ENCODE measurements around the gene TMOD2. TPM values are rescaled to one million over a fixed set of nuclear protein-coding genes. Genes with fewer than 3 reads are reported as not detected.

Gene TMOD2
- total RNA-seq, 1 experiment from 2014 or later, result 3.0 TPM

DNA sequence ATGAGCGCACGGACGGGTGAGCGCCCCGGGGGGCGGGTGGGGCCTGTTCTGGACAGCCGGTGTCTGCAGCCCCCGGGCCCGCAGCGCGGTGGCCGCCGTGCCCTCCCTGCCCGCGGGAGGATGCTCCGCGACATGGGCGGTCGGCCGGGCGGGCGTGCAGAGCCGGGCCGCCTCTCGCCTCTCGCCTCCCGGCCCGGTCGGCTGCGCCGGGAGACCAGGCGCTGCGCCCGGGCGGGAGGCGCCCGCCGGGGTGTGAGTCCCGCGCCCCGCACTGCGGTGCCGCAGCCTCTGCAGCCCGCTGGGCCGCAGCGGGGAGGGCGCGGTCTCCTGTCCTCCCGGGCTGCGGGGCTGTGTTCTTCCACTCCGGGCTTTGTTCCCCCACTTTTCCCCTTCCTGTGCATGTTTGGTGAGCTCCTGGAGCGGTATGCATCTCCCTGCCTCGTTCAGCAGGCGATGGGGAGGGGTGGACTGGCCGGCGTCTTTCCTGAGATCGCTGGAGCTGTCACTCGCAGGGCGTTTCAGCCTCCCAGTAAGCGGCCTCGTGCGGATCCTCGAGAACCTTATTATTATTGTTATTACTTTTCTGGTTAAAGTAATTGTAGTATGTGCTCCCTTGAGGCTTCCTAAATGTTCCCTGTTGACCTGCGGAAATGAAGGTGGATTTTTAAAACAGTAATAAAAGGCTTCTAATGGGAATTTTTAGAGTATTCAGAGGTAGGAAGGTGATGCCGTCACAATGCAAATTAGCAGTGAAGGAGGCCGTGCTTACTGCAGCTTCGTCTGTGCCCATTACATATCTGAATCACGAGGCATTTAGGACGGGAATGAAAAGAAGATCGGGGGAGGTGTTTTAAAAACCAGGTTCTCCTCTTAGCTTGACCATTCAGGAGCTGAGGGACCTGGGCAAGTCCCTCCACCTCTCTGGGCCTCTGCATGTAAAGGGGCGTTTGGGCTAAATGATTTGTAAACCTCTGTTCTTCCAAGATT, 593 bp downstream of the TMOD2 start:
- H3K27me3 ChIP-seq (ENCODE audit: insufficient read depth, low read length), result peaks cover 19% of the 10 kb centered on the region; the same call in 1 of the 2 replicates
- no peak overlapping the region for H2BK12ac ChIP-seq (ENCODE audit: insufficient read length, low read depth, low read length)
- H3K27ac ChIP-seq (ENCODE audit: insufficient read length, low read depth, low read length), result no peak overlapping the region

More for the DNA sequence above, 593 bp downstream of the TMOD2 start:
- no peak overlapping the region for H2AFZ ChIP-seq (ENCODE audit: low read length)
- H4K5ac ChIP-seq (ENCODE audit: insufficient read length, low read depth, low read length), result no peak overlapping the region
- no peak overlapping the region for H2AK5ac ChIP-seq (ENCODE audit: insufficient read length, low read length)
- no peak overlapping the region for H3T11ph ChIP-seq (ENCODE audit: low read length)
- no peaks in the 10 kb centered on the region for H3K79me2 ChIP-seq (ENCODE audit: insufficient read depth, low read length)
- no peaks in the 10 kb centered on the region for H3K4me1 ChIP-seq (ENCODE audit: insufficient read depth, low read length)
- no peak overlapping the region for H2BK20ac ChIP-seq (ENCODE audit: low read depth, low read length, poor library complexity, severe bottlenecking)
- DNase-seq, result peak; percentile 50
- peak overlapping the region; percentile 83 to 94 for H3K4me3 Mint-ChIP-seq
- no peaks in the 10 kb centered on the region for H3K9me3 ChIP-seq (ENCODE audit: control insufficient read depth, low read depth, low read length)
- no CpG with 5 or more reads among the region's 71 CpGs for WGBS (ENCODE audit: extremely low coverage, insufficient read length, low lambda C conversion rate)
- no peak overlapping the region for H3K9ac ChIP-seq (ENCODE audit: extremely low read depth, insufficient read length, low read length)
- H3K79me1 ChIP-seq (ENCODE audit: insufficient read depth, low read depth, low read length, poor library complexity, severe bottlenecking), result no peaks in the 10 kb centered on the region
- peak overlapping the region; percentile 76 for H3K4me2 ChIP-seq (ENCODE audit: insufficient read depth, insufficient read length, low read length)
- peaks cover 12 to 15% of the 10 kb centered on the region in 2 experiments for H3K4me1 Mint-ChIP-seq
- H3K18ac ChIP-seq (ENCODE audit: insufficient read length, low read depth, low read length), result no peak overlapping the region
- no peak for TF ChIP-seq CTCF (conservative IDR thresholded peaks at IDR 0.05)
- peaks cover 0 to 1% (median 0%) of the 10 kb centered on the region in 3 experiments; a peak in 1 of 7 replicates for H3K36me3 Mint-ChIP-seq (ENCODE audit: insufficient read depth in 1 of 3, low read depth in 3 of 3)
- no peak overlapping the region for H3K56ac ChIP-seq (ENCODE audit: insufficient read length, low read depth, low read length)
- no peaks in the 10 kb centered on the region for H4K20me1 ChIP-seq (ENCODE audit: control insufficient read depth, insufficient read depth, insufficient read length)
- H2BK15ac ChIP-seq (ENCODE audit: low read depth, low read length), result no peak overlapping the region
- no peak overlapping the region for H3K27ac Mint-ChIP-seq
- no peaks in the 10 kb centered on the region; a peak in 1 of 5 replicates for H3K9me3 Mint-ChIP-seq
- H3K23me2 ChIP-seq (ENCODE audit: insufficient read length, low read depth, low read length, poor library complexity, severe bottlenecking), result peaks cover 7% of the 10 kb centered on the region
- no peak overlapping the region for H2BK120ac ChIP-seq (ENCODE audit: low read depth, low read length, poor library complexity, severe bottlenecking)
- no peak overlapping the region for H3K14ac ChIP-seq (ENCODE audit: insufficient read depth, low read length)
- no peak overlapping the region for H4K8ac ChIP-seq (replicated peaks; ENCODE audit: insufficient read length, low read depth, low read length)
- no peak overlapping the region for H3K23ac ChIP-seq (ENCODE audit: insufficient read length, low read depth, low read length)
- H3K27me3 Mint-ChIP-seq (ENCODE audit: low read depth), result peaks cover 80% of the 10 kb centered on the region
- H4K91ac ChIP-seq (ENCODE audit: insufficient read length, low read depth, low read length), result no peak overlapping the region
- H3K4ac ChIP-seq (ENCODE audit: low read depth, low read length), result no peak overlapping the region
- H2BK5ac ChIP-seq (ENCODE audit: insufficient read length, low read length), result no peak overlapping the region
